Subcutaneous abdominal adipose tissue (tissue), 5 donors: Measurements from ENCODE around the gene MSH2.
"Not testable (repeated sequence)": the region's sequence is repeated elsewhere in the genome, so short reads cannot be mapped to it uniquely, and the experiment has no call there.

Experiments
- H3K27ac ChIP-seq: one replicate; pipeline ENCODE4 v1.7.0; 2013; ENCODE audit warnings: low read depth, mild to moderate bottlenecking, inconsistent platforms, low read length, moderate library complexity
- H3K27me3 ChIP-seq, 5 donors: one replicate each; pipeline ENCODE4 v1.7.0; 2013; ENCODE audit warnings: low read length in 5 of 5, inconsistent platforms in 1 of 5; ENCODE audit not compliant: control insufficient read depth in 5 of 5, insufficient read depth in 4 of 5
- H3K36me3 ChIP-seq, 5 donors: one replicate each; pipeline ENCODE4 v1.7.0; 2013; ENCODE audit warnings: low read length in 5 of 5; ENCODE audit not compliant: control insufficient read depth in 5 of 5, insufficient read depth in 5 of 5
- H3K4me1 ChIP-seq, 5 donors: one replicate each; pipeline ENCODE4 v1.7.0; 2013; ENCODE audit warnings: low read length in 5 of 5, mild to moderate bottlenecking in 3 of 5, moderate library complexity in 1 of 5; ENCODE audit not compliant: control insufficient read depth in 5 of 5, insufficient read depth in 5 of 5
- H3K4me3 ChIP-seq, 5 donors: one replicate each; pipeline ENCODE4 v1.7.0; 2013; ENCODE audit warnings: low read length in 5 of 5, low read depth in 1 of 5
- H3K9ac ChIP-seq, 5 donors: one replicate each; pipeline ENCODE4 v1.7.0; 2013; ENCODE audit warnings: low read length in 5 of 5, mild to moderate bottlenecking in 4 of 5, moderate library complexity in 3 of 5
- H3K9me3 ChIP-seq, 5 donors: one replicate each; pipeline ENCODE4 v1.7.0; 2013; ENCODE audit warnings: low read length in 5 of 5; ENCODE audit not compliant: control insufficient read depth in 5 of 5
- donor health status: healthy.
- donor health status: healthy.
- donor health status: healthy.
- donor health status: healthy.
- donor health status: healthy.

Gene MSH2

GRCh38 chr2:47502498-47502897 is 99.5 kb downstream of the MSH2 start:
- H3K9ac ChIP-seq, H3K27ac ChIP-seq, H3K36me3 ChIP-seq, H3K27me3 ChIP-seq, H3K4me3 ChIP-seq, H3K4me1 ChIP-seq: not testable (repeated sequence)
- peaks cover 2 to 22% (median 16%) of the 10 kb centered on the region in 5 donors for H3K9me3 ChIP-seq

- H3K36me3 ChIP-seq = no peaks in the 10 kb centered on the region
- no peak overlapping the region for H3K4me3 ChIP-seq
- peaks cover 2 to 24% (median 18%) of the 10 kb centered on the region in 5 donors for H3K9me3 ChIP-seq
- H3K27ac ChIP-seq = no peak overlapping the region
- no peak overlapping the region for H3K9ac ChIP-seq
- no peaks in the 10 kb centered on the region for H3K27me3 ChIP-seq
- peaks cover 0 to 3% (median 0%) of the 10 kb centered on the region in 5 donors for H3K4me1 ChIP-seq
Measured at GRCh38 chr2:47503481-47504070, 100.6 kb downstream of the MSH2 start.

GRCh38 chr2:47504174-47504810 is 101.3 kb downstream of the MSH2 start:
- Histone ChIP-seq H3K27me3 (no peaks in the 10 kb centered on the region), H3K27ac (no peak overlapping the region), H3K9me3 (peaks cover under 1 to 21% (median 18%) of the 10 kb centered on the region in 5 donors), H3K36me3 (no peaks in the 10 kb centered on the region), H3K4me3 (no peak overlapping the region), H3K9ac (no peak overlapping the region), H3K4me1 (peaks cover 0 to 3% (median 0%) of the 10 kb centered on the region in 5 donors)

DNA sequence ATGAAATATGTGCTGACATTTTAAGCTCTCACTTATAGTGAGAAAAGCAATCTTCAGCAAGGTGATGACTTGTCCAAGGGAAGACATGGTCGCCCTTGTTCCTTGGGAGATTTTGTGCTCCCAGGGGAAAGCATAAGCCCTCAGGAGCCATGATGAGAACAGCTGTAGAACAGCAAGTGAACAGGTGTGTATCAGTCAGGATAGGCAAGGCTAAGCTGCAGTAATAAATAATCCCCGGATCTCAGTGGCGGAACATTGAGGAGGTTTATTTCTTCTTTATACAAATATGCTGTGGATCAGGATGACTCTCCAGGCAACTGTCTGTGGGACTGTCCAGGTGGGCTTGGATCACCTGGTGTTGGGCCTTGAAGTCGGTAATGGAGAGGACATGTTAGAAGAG is 103.1 kb downstream of the MSH2 start:
- H3K9me3 ChIP-seq = peaks cover 0 to 18% (median 11%) of the 10 kb centered on the region in 5 donors
- H3K4me1 ChIP-seq = peaks cover 0 to 3% (median 0%) of the 10 kb centered on the region in 5 donors
- no peak overlapping the region for H3K4me3 ChIP-seq
- H3K27ac ChIP-seq = no peak overlapping the region
- no peak overlapping the region for H3K9ac ChIP-seq
- H3K27me3 ChIP-seq = no peaks in the 10 kb centered on the region
- no peaks in the 10 kb centered on the region for H3K36me3 ChIP-seq

DNA sequence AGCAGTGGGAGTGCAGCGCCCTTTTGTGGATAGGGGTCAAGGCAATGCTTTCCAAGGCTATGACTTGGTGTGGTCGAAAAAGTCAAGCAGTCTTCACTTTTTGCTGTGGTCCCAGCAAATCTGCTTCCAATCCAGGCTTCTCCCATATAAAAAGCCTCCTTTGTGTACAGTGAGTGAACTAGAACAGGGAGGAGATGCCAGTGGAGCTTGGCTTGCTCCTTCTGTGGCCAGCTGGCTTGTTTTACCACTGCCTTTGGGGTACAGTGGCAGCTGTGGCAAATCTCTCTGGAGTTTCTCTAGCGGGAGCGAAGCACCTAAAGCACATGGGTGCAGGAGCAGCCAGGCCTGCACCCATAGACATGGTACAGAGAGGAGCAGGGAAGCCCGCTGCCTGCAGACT is 103.5 kb downstream of the MSH2 start:
- no peaks in the 10 kb centered on the region for H3K36me3 ChIP-seq
- peaks cover 0 to 18% (median 11%) of the 10 kb centered on the region in 5 donors for H3K9me3 ChIP-seq
- H3K9ac ChIP-seq = no peak overlapping the region
- peaks cover 0 to 3% (median 0%) of the 10 kb centered on the region in 5 donors for H3K4me1 ChIP-seq
- H3K4me3 ChIP-seq = no peak overlapping the region
- no peaks in the 10 kb centered on the region for H3K27me3 ChIP-seq
- H3K27ac ChIP-seq = no peak overlapping the region

DNA sequence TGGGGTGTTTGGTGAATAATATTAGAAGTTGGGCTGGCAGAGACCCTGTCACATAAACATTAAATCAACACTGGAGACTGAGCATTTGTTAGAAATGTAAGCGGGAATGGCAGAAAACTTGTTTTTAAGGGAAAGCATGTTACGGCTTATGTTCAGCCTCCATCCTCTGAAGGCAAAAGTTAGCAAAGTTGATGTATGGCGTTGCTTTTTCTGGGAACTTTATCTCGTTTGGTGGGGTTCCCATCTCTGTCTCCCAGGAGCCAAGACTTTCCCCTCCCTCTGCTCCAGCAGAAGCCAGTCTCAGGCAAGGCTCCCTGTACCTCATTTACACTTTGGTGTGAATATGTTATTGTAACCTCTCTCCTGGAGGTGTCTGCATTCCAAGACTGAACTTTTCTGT is 105.1 kb downstream of the MSH2 start:
- Histone ChIP-seq H3K9me3 (peaks cover 0 to 18% (median 11%) of the 10 kb centered on the region in 5 donors), H3K36me3 (no peaks in the 10 kb centered on the region), H3K27me3 (no peaks in the 10 kb centered on the region), H3K9ac (no peak overlapping the region), H3K27ac (no peak overlapping the region), H3K4me1 (peaks cover 0 to 2% (median 0%) of the 10 kb centered on the region in 5 donors), H3K4me3 (no peak overlapping the region)

- H3K27me3 ChIP-seq = no peaks in the 10 kb centered on the region
- no peak overlapping the region for H3K4me3 ChIP-seq
- H3K36me3 ChIP-seq = no peaks in the 10 kb centered on the region
- H3K9ac ChIP-seq = no peak overlapping the region
- H3K9me3 ChIP-seq = peaks cover 0 to 18% (median 11%) of the 10 kb centered on the region in 5 donors
- H3K4me1 ChIP-seq = peaks cover 0 to 2% (median 0%) of the 10 kb centered on the region in 5 donors
- no peak overlapping the region for H3K27ac ChIP-seq
Measured at GRCh38 chr2:47508641-47509040, 105.7 kb downstream of the MSH2 start.

DNA sequence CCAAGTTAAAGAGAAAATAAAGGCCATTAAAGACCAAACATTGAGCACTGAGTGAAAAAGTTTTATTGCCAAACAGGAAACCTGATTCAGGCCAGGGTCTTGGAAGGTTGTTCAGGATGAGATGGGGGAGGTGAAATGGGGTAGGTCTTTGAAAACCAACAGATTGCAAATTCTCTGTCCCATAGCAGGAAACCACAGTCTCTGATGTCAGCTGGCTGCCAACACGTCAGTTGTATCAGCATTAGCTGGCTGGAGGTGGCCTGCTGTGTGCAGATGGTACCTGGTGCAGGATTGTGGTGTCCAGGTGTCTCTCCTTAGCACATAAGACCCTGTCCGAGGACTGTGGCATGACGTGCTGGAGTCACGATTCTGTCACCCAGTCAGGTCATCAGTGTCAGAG is 106.3 kb downstream of the MSH2 start:
- Histone ChIP-seq H3K36me3 (no peaks in the 10 kb centered on the region), H3K9ac (no peak overlapping the region), H3K4me3 (no peak overlapping the region), H3K27me3 (no peaks in the 10 kb centered on the region), H3K27ac (no peak overlapping the region), H3K9me3 (peaks cover 0 to 17% (median 11%) of the 10 kb centered on the region in 5 donors), H3K4me1 (peaks cover 0 to 2% (median 0%) of the 10 kb centered on the region in 5 donors)

GRCh38 chr2:47509821-47510385 is 106.9 kb downstream of the MSH2 start:
- Histone ChIP-seq H3K4me3 (no peak overlapping the region), H3K9me3 (peaks cover 0 to 11% (median 8%) of the 10 kb centered on the region in 5 donors), H3K27me3 (no peaks in the 10 kb centered on the region), H3K27ac (no peak overlapping the region), H3K9ac (no peak overlapping the region), H3K36me3 (no peaks in the 10 kb centered on the region), H3K4me1 (peaks cover 0 to 2% (median 0%) of the 10 kb centered on the region in 5 donors)

DNA sequence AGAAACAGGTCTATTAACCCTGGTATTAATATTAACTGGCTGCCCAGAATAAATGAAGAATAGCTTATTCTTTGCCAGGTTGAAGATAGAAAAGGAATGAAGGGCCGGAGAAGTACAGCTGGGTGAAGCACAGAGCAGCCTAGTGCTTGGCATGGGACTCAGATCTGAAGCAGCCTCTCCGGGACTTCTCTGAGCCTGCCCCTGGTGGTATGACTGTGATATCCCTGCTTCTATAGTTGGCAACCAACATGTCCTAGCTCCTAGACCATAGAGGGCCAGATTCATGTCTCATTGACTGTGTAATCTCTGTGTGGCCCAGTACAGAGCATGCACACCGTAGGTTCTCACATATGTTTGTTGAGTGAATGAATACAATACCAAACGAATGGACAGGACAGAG is 107.8 kb downstream of the MSH2 start:
- H3K4me3 ChIP-seq = no peak overlapping the region
- H3K4me1 ChIP-seq = peaks cover 0 to 2% (median 0%) of the 10 kb centered on the region in 5 donors
- no peaks in the 10 kb centered on the region for H3K36me3 ChIP-seq
- H3K9me3 ChIP-seq = peaks cover 0 to 7% (median 5%) of the 10 kb centered on the region in 5 donors
- H3K9ac ChIP-seq = no peak overlapping the region
- H3K27me3 ChIP-seq = no peaks in the 10 kb centered on the region
- H3K27ac ChIP-seq = no peak overlapping the region
